AG04450 (cell line): ENCODE data around the gene LGALS1. TPM values are rescaled to one million over a fixed set of nuclear protein-coding genes. Genes with fewer than 3 reads are reported as not detected.

Experiments
- CTCF ChIA-PET: fragments of 300-600, 350-600 bp; formaldehyde crosslinking; extraction: SDS; loops from one replicate; lab custom pipeline; 2022; ENCODE audit warnings: antibody characterized with exemption, inconsistent platforms; lab: Charles Lee
- POLR2A ChIA-PET: fragments of 350-600 bp; formaldehyde crosslinking; extraction: SDS; loops from one replicate; lab custom pipeline; 2021; ENCODE audit warnings: antibody characterized with exemption, inconsistent platforms; lab: Yijun Ruan, JAX
- DNase-seq: peaks from one replicate; pipeline ENCODE4 v3.0.0-alpha.2; 2011; ENCODE audit warnings: low read depth, low spot score
- H3K27ac ChIP-seq: one replicate; pipeline ENCODE4 v1.5.1; 2012; ENCODE audit warnings: low read depth, low read length, control low read depth
- H3K27me3 ChIP-seq: one replicate; pipeline ENCODE4 v1.6.0; 2012; ENCODE audit warnings: low read length; ENCODE audit not compliant: control insufficient read depth, insufficient read depth
- H3K4me3 ChIP-seq: 2 replicates; pipeline ENCODE4 v1.5.1; 2011; ENCODE audit warnings: mild to moderate bottlenecking, low read depth, low read length, control low read depth
- H3K9me3 ChIP-seq: 2 replicates; pipeline ENCODE4 v1.5.1; 2012; ENCODE audit warnings: low read length; ENCODE audit not compliant: control insufficient read depth, insufficient read depth
- polyA plus RNA-seq: library from polyadenylated mRNA; depleted of rRNA; stranded (reverse); fragments of >200 nt; gene quantifications from 2 replicates; pipeline ENCODE4 v1.2.3, GENCODE V29; 2011
- TF ChIP-seq, protein P1 (sequence below): IDR thresholded peaks from 2 replicates; pipeline ENCODE4 v1.5.1; 2011; ENCODE audit warnings: low read depth, low read length, control low read depth, inconsistent platforms

The LGALS1 gene
- polyA plus RNA-seq, 1 experiment: 5,926 TPM

DNA sequence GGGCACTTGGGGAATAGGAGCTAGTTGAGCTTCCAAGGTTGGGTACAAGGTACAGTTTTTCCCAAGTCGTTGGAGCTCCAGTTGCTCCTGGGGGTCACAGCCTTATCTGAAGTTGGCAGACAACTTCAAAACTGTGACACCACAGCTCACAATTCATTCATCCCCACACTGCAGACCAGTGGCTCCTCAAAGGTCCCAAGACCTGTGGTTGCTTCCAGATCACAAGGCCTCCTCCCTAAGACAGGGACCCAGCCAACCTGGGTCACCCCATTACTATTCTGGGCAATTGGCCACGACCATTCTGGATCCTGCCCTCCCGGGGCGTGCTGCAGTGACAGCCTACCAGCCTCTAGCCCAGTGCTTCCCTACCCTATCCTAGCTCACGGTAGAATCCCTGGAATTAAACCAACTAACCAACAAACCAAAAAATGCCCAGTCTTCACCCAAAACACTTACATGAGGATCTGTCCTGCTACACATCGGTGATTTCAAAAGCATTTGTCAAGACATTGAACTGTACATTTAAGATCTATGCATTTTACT is 17.8 kb upstream of the LGALS1 start:
- Histone ChIP-seq H3K27me3 (no peaks in the 10 kb centered on the region), H3K4me3 (peak overlapping the region; percentile 71), H3K27ac (peak overlapping the region; percentile 85), H3K9me3 (no peaks in the 10 kb centered on the region)
- POLR2A ChIA-PET: interaction anchor here (0.8 to 3.9 kb wide), 15 partner anchors 10 to 112 kb away, joined by 3 to 46 read pairs (median 5); partner anchors contain the start of genes GGA1, LGALS1 and NOL12
- TF ChIP-seq, protein P1, sequence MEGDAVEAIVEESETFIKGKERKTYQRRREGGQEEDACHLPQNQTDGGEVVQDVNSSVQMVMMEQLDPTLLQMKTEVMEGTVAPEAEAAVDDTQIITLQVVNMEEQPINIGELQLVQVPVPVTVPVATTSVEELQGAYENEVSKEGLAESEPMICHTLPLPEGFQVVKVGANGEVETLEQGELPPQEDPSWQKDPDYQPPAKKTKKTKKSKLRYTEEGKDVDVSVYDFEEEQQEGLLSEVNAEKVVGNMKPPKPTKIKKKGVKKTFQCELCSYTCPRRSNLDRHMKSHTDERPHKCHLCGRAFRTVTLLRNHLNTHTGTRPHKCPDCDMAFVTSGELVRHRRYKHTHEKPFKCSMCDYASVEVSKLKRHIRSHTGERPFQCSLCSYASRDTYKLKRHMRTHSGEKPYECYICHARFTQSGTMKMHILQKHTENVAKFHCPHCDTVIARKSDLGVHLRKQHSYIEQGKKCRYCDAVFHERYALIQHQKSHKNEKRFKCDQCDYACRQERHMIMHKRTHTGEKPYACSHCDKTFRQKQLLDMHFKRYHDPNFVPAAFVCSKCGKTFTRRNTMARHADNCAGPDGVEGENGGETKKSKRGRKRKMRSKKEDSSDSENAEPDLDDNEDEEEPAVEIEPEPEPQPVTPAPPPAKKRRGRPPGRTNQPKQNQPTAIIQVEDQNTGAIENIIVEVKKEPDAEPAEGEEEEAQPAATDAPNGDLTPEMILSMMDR: no peak
- CTCF ChIA-PET: interaction anchor here (0.9 to 3.4 kb wide), 8 partner anchors 13 to 96 kb away, joined by 3 to 54 read pairs (median 4); no protein-coding TSS in a partner anchor
- DNase-seq: no peak

DNA sequence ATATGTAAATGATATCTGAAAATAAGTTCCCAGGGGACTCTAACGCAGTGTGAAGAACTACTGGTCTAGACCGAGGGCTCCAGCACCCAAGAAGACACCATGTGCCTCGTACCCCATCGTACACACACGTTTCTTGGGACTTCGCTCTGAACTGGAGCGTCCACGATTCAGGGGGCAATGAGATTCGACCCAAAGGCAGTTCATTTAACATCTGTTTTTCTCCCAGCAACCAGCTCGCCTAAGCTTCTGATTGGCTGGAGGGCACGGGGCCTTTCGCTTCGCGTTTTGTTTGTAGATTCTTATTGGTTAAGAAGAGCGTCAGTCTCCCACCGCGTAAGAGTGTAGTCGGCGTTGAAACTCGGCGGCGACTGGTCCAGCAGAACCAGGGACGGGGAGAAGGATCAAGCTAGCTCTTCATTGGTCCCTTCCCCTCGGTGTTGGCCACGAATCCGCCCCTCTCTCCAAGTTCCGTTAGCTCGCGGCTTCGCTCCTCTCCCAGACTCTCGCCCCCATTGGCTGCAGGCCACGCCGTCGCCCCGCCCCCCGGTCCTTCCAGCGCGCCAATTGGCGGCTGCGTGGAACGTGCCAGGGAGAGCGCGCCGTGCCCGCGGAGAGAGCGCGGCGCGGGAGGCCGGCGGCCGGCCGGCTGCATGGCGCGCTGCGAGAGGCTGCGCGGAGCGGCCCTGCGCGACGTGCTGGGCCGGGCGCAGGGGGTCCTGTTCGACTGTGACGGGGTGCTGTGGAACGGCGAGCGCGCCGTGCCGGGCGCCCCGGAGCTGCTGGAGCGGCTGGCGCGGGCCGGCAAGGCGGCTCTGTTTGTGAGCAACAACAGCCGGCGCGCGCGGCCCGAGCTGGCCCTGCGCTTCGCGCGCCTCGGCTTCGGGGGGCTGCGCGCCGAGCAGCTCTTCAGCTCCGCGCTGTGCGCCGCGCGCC is 17.0 kb upstream of the LGALS1 start, which contains the start of gene PDXP:
Gene PDXP, plus strand, starts transcription at position 591 of the 933 bp plus-strand sequence. Its CDS starts 60 bp downstream, at position 651.
- H3K27me3 ChIP-seq: no peaks in the 10 kb centered on the region
- H3K27ac ChIP-seq: peak within 1 kb of the TSS; percentile 85
- ChIA-PET POLR2A (interaction anchor here (0.8 to 3.9 kb wide), 15 partner anchors 9 to 112 kb away, joined by 3 to 46 read pairs (median 5); partner anchors contain the start of genes GGA1, LGALS1 and NOL12), CTCF (interaction anchor here (0.9 to 3.4 kb wide), 6 partner anchors 13 to 96 kb away, joined by 3 to 54 read pairs (median 5); no protein-coding TSS in a partner anchor)
- H3K9me3 ChIP-seq: no peaks in the 10 kb centered on the region
- TF ChIP-seq, protein P1: no peak
- peak; percentile 100 for DNase-seq
- peak within 1 kb of the TSS; percentile 78 for H3K4me3 ChIP-seq

DNA sequence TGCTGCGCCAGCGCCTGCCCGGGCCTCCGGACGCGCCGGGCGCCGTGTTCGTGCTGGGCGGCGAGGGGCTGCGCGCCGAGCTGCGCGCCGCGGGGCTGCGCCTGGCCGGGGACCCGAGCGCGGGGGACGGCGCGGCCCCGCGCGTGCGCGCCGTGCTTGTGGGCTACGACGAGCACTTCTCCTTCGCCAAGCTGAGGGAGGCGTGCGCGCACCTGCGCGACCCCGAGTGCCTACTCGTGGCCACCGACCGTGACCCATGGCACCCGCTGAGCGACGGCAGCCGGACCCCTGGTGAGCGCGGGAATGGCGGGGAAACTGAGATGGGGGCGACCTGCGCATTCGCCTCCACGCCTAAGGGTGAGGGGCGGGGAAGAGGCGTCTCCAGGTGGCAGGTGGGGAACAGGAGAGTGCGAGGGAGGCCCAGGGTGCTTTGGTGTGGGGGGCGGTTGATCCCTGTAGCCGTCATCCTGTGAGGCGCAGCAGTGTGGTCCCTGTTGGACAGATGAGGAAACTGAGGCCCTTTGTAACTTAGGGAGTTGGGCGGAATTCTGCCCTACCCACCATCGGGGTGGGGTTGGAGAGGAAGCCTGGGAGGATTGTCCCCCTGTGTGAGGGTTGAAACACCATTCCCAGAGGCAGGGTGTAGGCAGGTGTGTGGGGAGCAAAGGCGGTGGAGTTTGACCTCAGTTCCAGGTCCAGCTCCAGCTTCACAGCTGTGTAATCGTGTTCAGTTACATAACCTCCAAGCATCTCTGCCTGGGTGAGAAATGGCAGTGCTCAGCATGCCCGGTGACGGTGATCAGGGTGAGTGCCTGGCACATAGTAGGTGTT is 16.2 kb upstream of the LGALS1 start:
- H3K4me3 ChIP-seq: peak overlapping the region; percentile 78
- CTCF ChIA-PET: interaction anchor here (0.6 to 3.4 kb wide), 4 partner anchors 9 to 204 kb away, joined by 3 to 54 read pairs (median 4); no protein-coding TSS in a partner anchor
- POLR2A ChIA-PET: interaction anchor here (1.2 to 3.9 kb wide), 7 partner anchors 10 to 93 kb away, joined by 4 to 46 read pairs (median 10); partner anchors contain the start of genes GGA1 and LGALS1
- H3K27me3 ChIP-seq: no peaks in the 10 kb centered on the region
- no peaks in the 10 kb centered on the region for H3K9me3 ChIP-seq
- H3K27ac ChIP-seq: no peak overlapping the region
- no peak for DNase-seq
- TF ChIP-seq, protein P1: no peak

DNA sequence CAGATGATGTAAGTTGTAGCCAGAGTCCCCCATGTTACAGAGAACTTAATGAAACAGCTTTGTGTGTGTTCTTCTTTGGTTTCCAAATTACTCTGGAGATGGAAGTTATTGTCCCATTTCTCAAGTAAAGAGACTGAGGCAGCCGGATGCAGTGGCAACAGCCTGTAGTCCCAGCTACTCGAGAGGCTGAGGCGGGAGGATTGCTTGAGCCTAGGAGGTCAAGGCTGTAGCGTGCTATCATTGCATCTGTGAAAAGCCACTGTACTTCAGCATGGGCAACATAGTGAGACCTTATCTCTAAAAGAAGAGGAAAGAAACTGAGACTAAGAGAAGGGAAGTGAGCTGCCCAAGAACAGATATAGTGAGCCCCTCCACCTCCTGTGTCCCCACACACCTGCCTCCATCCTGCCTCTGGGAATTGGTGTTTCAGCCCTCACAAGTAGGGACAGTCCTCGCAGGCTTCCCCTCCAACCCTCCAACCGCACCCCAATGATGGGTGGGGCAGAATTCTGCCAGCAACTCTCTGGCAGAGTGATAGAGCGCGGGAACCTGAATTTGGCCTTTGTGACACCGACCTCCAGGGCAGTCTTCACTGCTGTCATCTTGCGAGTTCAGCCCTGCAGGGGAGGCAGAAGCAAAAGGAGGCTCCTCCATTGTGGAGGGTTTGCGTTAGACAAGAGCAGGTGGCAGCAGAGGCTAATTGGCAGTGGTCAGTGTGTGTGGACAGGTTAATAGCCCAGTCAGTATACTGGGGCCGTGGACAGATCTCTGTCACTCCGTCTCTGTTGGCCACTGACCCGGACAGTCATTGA is 15.3 kb upstream of the LGALS1 start:
- Histone ChIP-seq H3K27me3 (no peaks in the 10 kb centered on the region), H3K27ac (no peak overlapping the region), H3K4me3 (peak overlapping the region; percentile 78), H3K9me3 (no peaks in the 10 kb centered on the region)
- TF ChIP-seq, protein P1: no peak
- ChIA-PET CTCF (interaction anchor here (0.6 to 3.4 kb wide), 6 partner anchors 8 to 203 kb away, joined by 3 to 54 read pairs (median 9); no protein-coding TSS in a partner anchor), POLR2A (interaction anchor here (3.9 kb wide), 2 partner anchors 15 to 21 kb away, joined by 38 to 46 read pairs; partner anchors contain the start of gene LGALS1)
- DNase-seq: no peak
